ENCODE results near the gene TNFSF11.

DNA sequence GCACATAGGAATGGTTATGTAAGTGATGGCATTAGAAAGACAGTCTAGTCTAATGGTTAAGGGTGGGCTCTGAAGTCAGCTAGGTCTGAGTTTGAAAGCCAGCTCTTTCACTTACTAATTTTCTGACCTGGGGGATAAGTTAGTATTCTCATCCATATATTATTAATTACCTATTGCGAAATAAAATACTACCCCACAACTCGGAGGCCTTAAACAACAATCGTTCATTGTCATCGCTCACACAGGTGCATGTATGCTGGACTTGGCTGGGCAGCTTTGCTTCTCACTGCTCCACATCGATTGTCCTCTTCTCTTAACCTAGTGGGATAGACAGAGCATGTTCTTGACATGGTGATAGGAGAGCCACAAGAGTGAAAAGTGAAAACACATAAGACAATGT is 54.7 kb downstream of the TNFSF11 start:
- TF ChIP-seq POLR2A (IDR thresholded peaks at IDR 0.05) (no peak), CTCF (IDR thresholded peaks at IDR 0.05) (no peak)
